Dermis blood vessel endothelial cell (primary cell): ENCODE data around the gene LITAFD. TPM values are rescaled to one million over a fixed set of nuclear protein-coding genes. Genes with fewer than 3 reads are reported as not detected.
"Not testable (repeated sequence)": the region's sequence is repeated elsewhere in the genome, so short reads cannot be mapped to it uniquely, and the experiment has no call there.

ENCODE experiments used
- DNase-seq: peaks from one replicate; pipeline ENCODE4 v3.0.0; 2010
- total RNA-seq: library from RNA; depleted of rRNA; stranded (reverse); fragments of >200 nt; gene quantifications from 2 replicates; pipeline ENCODE4 v1.2.3, GENCODE V29; 2014

Gene LITAFD
- total RNA-seq, 1 donor from 2014 or later = not detected

DNA sequence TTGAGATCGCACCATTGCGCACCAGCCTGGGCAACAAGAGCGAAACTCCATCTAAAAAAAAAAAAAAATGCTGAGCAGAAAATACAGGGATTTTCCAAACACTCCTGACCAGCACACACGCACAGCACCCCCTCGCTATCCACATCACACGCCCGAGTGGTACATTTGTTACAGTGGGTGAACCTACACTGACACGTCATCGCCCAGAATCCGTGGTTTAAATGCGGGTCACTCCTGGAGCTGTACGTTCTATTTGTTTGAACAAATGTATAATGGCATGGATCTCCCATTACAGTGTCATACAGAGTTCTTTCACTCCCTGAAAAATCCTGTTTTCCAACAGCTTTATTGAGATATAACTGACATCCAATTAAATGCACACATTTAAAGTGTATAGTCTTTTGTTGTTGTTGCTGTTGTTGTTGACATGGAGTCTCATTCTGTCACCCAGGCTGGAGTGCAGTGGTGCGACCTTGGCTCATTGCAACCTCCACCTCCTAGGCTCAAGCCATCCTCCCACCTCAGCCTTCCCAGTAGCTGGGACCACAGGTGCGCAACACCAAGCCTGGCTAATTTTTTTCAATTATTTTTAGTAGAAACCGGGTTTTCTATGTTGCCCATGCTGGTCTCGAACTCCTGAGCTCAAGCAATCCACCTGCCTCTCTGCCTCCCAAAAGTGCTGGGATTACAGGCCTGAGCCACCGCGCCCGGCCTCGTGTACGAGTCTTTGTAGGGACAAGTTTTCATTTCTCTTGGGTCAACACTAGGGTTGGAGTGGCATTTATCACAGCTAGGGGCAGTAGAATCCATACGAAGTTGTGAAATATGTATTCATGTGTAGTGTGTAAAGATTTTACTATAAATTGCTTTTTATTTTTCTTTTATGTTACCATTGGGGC lies 8.9 kb upstream of the LITAFD start:
- no peak for DNase-seq

- DNase-seq = not testable (repeated sequence)
Measured at GRCh38 chr16:8873866-8874195, 8.3 kb upstream of the LITAFD start.

- DNase-seq = no peak
Measured at GRCh38 chr16:8874388-8874787, 7.8 kb upstream of the LITAFD start.

- DNase-seq = not testable (repeated sequence)
Measured at GRCh38 chr16:8875317-8875716, 6.8 kb upstream of the LITAFD start.

- no peak for DNase-seq
Measured at GRCh38 chr16:8877894-8878522, 4.1 kb upstream of the LITAFD start.

GRCh38 chr16:8878523-8878911 lies 3.6 kb upstream of the LITAFD start:
- no peak for DNase-seq

DNA sequence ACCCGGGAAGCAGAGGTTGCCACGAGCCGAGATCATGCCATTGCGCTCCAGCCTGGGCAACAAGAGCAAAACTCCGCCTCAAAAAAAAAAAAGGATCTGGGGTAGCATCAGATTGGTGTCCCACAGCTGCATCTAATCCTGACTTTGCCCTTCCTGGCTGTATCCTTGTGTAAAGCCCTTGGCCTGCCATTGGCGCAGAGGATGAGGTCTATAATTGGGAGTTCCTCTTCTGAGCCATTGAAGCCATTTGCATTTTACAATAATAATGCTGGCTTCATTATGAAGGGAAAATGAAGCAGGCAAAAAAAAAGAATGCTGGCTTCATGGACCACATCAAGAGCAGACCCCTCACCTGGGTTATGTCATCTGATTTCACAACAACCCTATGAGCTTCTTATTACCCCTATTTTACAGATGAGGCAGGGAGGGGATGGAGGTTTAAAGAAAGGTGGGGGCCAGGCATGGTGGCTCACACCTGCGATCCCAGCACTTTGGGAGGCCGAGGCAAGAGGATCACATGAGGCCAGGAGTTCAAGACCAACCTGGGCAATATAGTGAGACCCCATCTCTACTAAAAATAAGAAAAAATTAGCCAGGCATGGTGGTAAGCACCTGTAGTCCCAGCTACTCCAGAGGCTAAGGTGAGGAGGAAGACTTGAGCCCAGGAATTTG lies 1.2 kb upstream of the LITAFD start:
- no peak for DNase-seq

DNA sequence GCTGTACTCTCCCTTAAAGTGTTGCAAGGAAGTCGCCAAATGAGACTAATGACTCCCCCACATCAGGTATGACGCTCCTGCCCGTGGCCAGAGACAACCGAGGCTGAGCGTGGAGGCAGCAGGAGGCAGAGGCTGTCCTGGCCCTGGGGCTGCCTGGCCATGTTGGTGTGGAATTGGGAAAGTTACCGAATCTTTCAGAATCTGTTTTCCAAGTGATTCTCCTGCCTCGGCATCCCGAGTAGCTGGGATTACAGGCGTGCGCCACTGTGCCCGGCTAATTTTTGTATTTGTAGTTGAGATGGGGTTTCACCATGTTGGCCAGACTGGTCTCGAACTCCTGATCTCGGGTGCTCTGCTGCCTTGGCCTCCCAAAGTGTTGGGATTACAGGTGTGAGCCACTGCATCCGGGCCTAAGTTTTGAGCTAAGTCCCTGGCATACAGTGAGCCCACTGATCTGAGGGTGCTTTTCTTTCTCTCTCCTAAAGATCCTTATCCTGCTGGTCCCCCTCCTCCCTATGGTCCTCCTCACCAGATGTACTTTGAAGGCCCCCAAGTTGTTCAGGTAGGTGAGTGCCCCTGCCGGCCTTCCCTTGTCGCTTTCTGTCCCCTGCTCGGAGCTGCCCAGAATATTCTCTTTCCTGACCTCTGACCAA lies 700 bp downstream of the LITAFD start:
- no peak for DNase-seq

DNA sequence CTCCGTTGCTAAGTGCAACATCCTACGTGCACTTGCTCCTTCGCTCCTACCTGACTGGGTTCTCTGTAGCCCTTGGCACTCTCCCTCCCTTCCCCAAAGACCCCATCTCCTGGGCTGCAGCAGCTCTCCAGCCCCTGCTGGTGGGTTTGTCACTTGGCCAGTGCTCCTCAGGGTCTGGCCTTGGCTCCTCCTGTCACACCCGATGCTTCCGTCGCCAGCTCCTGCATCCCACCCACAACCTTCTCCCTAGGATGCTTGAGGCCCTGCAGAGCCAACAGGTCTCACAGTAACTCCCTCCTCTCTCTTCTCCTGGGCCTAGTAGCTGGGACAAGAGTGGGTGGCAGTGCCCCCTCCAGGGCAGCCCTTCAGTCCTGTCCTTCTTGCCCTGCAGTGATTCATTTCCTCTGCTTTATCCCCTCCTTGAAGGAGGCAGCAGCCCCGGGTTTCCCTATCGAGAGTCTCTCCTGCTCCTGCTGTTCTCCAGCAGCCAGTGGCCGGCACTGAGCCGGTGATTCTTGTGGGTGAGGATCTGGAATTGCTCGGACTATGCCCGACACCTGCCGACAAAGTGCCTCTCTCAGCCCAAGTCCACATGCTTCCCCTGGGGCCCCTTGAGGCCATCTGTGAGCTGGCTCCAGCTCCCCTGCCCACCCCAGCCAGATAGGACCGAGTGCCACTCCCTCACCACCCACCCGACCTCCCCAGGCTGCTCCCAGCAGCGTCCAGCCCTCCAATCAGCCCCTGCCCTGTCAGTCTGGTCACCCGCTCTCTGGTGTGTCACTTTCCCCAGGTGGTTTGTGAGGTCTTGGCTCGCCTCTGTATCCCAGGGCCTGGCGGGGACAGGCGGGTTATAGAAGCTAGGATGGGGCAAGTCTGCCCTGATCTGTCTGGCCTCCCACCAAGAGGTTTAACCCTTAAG lies 3.8 kb downstream of the LITAFD start:
- peak; percentile 55 for DNase-seq

DNA sequence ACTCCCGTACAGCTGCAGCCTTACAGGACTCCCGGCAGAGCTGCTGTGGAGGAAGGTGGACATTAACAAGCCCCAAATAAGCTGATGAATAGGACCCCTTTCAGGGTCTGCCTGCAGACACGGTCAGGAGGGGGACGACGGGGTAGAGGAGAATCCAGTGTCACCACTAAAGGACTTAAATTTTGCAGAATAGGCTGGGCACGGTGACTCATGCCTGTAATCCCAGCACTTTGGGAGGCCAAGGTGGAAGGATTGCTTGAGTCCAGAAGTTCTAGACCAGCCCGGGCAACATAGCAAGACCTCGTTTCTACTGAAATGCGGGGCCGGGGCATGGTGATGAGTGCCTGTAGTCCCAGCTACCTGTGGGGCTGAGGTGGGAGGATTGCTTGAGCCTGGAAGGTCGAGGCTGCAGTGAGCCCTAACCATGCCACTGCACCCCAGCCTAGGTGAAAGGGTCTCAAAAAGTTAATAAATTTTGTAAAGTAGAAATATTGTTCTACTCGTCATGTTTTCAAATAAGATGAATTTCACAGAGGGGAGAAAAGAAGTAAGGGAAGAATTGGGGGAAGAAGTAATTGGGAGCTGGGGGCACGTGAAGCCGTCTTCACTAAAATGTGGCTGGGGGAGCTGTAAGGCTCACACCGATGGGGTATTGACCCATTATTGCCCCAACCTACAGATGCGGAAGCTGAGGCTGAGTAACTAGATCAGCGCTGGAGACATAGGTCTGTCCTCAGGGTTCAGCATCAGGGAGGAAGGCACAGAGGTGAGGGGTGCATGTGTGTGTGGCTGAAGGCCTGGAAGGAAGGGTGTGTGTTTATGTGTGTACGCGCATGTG lies 4.7 kb downstream of the LITAFD start:
- DNase-seq = no peak

GRCh38 chr16:8887431-8887765 lies 5.2 kb downstream of the LITAFD start:
- DNase-seq = no peak

GRCh38 chr16:8887952-8888560 lies 5.9 kb downstream of the LITAFD start:
- DNase-seq = peak; percentile 24

GRCh38 chr16:8888951-8889892 lies 7.1 kb downstream of the LITAFD start:
- DNase-seq = no peak

DNA sequence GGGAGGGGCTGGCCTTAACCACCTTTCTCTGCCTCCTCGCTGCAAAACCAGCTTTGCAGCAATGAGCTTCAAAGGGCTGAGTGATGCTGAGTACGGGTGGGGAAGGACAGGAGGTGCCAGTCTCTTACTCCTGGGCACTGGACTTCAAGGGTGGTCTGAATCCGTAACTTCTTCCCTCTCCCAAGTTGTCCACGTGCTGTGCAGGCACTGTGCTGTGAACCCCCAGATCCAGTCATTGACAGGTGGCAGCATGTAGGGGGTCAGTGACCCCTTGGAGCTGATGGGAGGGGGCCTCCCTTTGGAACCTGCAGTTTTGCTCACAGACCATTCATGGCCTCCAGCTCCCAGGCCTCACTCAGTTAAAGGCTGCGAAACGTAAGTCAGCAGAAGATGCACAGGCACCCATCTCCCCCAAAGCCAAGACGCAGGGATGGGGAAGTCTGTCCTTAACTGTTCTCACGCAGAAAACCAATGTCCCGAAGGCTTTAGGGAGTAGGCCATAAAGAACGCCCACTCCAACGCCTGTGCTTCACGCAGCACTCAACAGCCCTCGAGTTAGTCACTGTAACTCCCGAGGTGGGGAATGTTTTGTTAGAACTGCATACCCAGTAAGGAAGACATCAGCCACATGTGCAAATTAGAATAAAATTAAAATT lies 7.9 kb downstream of the LITAFD start:
- no peak for DNase-seq

DNA sequence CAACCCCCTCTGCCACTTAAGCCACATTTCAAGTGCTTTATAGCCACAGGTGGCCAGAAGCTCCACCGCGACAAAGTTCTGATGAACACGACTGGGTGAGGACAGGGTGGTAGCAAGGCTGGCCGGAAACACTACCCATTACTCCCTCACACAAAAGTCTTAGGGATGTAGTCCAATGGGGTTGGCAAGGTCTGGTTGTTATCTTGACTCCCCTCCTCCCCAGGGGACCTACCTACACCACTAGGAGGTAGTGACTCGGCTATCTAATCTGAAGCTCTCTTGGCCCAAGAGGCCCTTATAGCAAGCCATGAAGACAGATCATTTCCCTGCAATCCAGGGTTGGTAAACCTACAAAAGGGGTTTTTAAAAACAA lies 8.4 kb downstream of the LITAFD start:
- DNase-seq = no peak

- DNase-seq = no peak
Measured at GRCh38 chr16:8892101-8892575, 10.0 kb downstream of the LITAFD start.

GRCh38 chr16:8893426-8893825 lies 11.3 kb downstream of the LITAFD start:
- DNase-seq = no peak

- no peak for DNase-seq
Measured at GRCh38 chr16:8893976-8894690, 12.0 kb downstream of the LITAFD start.
